ENCODE measurements around the gene RIPK4.

Gene RIPK4

DNA sequence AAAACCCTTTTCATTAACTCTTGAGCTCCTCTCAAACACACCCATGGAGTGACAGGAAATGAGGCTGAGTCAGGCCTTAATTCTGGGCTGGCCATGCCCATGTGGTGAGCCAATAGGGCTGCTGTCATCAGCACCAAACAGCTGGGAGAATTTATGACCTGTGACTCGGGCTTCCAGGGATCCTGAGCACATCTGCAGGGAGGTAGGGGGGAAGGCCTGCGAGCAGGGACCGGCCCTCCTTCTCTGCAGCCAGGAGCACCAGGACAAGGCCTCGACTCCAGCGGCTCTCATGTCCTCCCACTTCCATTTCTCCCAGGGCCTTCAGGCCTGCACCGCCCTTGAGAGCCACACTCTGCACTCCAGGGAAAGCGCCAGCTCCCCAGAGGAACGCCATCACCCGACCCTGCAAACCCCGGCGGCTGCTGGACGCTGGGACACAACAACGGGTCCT, 14.6 kb downstream of the RIPK4 start:
- no peak for DNase-seq

GRCh38 chr21:41751611-41752011, 15.2 kb downstream of the RIPK4 start:
- no peak for DNase-seq

GRCh38 chr21:41750532-41751151, 16.2 kb downstream of the RIPK4 start:
- no peak for DNase-seq

- DNase-seq = no peak
These were observed 16.8 kb downstream of the RIPK4 start for GRCh38 chr21:41750051-41750450.

DNA sequence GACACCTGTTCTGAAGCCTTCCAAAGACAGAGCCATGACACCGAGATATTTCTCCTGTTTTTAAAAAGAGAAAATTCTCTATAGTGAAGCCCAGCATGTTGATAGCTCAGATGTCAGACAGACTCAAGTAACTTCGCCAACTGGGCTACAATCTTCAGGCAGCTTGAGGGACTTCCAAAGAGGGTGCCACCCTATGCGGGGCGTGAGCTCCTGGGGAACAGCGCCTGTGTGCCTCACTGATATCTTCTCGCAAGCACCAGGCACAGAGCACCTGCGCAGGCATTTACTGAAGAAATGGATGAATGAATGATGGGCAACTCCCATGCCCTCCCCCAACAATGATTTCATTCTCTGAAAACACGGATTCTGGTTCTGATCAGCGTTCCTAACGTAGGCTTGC, 17.6 kb downstream of the RIPK4 start:
- DNase-seq = no peak

DNA sequence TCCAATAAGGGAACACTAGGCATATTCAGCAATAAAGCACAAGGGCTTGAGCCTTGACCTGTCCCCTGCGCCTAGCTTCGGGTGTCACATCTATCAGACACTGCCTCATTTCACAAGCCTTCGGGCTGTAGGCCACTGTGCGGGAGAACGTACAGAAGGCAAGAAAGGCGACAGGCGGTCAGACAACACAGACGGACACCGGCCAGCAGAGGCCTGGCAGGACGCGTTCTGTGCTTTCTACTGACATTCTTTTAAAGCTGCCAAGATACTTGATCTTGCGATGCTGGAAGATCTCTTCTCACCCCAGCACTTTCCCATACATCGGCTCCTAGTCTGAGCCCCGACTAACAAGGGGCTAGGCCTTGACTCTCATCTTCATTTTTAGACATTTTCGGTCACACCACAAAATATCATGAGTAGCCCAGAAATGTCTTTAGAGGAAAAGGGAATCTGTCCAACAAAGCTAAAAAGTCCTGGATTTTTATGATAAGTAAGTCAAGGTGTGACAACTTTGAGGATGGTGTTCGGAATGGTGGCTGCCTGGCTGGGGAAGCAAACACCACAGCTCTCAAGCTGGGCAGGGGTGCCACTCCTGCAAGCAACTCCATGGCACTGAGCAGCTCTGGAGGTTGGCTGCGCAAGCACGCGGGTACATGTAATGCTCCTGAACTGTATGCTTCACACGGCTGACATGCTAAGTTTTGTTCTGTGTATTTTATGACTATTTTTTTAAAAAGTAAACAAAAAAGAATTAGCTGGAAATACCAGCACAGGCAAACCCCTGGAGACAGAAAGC, 18.7 kb downstream of the RIPK4 start:
- DNase-seq = no peak

- DNase-seq = no peak
These were observed 20.2 kb downstream of the RIPK4 start for GRCh38 chr21:41746744-41747006.

DNA sequence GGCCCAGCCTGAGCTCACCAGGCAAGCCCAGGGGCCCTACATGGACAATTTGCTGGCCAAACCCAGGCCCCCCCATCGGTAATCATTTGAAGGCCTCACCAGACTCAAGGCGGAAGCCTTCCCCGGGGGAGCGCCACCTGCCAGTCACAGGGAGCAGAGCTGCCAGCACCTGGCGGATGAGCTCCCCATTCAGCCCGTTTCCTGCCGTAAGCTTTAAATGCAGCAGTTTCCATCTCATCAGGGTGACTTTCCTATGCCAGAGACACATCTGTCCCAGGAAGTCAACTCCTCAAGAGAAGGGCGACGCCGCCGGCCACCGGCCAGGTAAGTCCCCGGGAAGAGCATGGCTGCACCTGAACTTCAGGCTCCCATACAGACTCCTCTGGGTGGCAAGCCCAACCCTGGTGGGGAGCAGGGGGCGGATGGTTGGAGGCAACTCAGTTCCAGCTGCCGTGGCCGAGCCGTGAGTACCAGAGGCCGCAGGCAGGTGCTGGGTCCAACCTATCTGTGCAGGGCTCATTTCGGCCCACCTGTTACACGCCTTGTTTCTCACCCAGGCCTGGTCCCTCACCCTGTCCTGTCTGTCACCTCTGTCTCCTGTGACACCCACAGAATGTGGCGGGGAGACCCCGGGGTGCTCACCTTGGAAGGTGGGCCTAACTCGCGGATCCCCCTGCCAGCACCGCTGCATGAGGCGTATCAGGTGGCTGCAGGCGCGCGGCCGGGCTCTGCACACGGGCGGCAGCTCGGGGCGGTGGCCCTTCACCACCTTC, 20.7 kb downstream of the RIPK4 start:
- DNase-seq = no peak

DNA sequence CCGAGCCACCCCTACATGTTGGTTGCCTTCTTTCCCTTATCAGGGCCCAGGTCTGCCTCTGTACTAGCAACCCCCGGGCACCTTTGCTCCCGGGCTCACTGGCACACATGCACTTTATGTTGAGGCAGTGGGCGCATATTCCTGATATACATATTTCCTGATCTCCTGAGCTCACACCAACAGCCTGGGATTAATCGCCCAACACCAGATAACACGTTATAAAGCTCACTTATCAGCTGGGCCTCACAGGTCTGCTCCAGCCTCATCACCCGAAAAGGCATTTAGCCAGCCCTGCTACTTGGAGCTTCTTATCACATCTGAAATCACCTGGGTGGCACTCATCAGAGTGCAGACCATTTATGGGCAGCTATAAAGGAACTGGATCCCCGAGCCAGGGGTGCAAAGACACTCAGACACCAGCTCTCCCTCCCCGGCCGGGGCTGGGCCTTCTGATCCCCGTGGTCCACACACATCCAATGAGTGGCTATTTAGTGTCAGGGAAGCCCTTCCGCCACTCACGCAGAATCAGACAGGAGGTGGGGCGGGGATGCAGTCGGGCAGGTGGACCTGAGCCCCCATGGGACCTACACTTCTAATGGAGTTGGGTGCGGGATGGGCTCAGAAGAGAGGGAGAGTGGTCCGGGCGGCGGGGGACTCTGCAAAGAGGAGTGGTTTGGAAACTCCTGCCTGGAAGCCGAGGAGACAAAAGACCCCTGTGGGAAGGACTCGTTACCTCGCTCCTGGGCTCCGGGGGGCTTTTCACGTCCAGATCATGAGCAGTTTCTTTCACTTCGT, 21.6 kb downstream of the RIPK4 start:
- DNase-seq = no peak

- no peak for DNase-seq
These were observed 22.6 kb downstream of the RIPK4 start for GRCh38 chr21:41744028-41744930.

DNA sequence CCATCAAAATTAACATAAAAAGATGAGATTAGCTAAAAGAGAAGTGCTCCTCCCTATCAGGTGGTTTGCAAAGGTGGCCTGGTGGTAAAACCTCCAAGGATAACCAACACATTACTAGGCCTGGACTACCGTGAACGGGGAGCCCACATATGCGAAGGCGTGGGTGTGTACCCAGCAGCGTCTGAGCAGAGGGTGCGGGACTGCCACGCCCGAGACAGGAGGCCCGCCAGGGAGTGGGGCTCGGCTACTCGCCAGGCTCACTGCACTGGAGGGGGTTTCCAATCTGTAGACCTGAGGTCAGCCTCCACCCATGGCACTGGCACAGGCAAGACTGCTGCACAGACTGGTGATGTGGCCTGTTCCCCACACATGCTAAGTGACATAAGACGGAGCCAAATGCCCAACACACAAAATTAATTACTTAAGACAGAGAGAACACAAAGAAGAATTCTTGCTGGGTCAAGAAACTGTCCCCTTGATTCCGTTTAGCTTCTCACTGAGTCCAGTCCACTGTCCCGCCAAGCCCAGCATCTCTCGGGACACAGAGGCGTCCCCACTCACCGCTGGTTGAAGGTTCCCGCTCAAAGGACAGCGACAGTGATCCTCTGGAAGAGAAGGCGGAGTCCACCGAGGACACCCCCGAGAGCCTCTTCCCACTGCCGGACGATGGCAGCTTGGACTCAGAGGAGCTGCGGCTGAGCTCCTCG, 23.4 kb downstream of the RIPK4 start:
- DNase-seq = no peak

DNA sequence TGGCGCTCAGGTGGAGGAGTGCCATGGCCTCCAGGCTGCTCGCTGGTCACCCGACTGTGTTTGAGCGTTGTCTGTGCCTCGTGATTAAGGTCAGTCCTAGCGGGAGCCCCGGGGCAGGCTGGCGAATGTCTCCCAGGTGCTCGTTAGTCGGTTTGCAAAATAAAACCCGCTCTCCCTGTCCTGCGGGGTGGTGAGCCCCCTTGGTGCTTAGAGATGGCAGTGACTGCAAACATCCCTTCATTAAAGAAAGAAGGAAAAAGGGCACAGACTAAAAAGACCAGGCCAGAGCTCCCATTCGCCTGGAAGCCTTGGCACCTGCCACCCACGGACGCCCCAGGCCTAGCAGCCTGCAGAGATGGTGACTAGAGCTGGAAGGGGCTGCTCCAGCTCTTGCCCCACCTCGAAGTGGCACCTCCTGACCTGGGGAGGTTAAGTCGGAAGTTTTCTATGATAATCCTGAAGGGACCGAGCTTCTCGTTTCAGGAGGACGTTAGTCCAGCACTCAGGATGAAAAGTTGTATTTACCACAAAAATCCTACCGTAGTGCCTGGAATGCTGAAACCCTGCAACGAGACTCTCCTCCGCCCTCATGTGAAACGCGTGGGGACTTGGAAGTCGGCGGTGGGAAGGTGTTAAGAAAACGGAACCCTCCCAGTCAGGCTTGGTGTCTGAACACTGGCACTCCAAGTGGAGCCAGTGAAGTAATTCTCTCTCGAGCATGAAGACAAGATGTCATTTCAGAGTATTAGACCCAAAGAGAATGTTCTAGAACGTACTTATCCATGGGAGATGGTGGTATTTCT, 24.6 kb downstream of the RIPK4 start:
- DNase-seq = no peak

- DNase-seq = no peak
These were observed 25.4 kb downstream of the RIPK4 start for GRCh38 chr21:41741253-41742072.

- no peak for DNase-seq
These were observed 26.1 kb downstream of the RIPK4 start for GRCh38 chr21:41740604-41741252.

GRCh38 chr21:41739936-41740335, 26.9 kb downstream of the RIPK4 start:
- no peak for DNase-seq

DNA sequence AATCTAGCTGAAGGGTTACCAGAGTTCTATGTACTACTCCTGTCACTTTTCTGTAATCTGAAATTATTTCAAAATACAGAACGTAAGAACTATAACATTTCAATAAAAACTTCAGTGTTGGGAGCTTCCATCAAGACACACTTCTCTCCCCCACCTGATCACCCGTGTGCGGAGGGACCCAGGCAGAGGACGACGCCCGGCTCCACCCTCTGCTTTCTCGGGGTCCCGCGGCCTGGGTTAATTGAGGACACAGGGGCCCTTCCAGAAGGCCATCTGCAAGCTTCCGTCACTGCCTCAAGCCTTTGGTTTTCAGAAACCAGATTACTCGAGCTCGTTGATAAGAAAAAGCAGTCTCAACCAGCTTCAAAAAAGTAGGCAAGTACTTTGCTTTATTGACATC, 27.8 kb downstream of the RIPK4 start:
- no peak for DNase-seq

DNA sequence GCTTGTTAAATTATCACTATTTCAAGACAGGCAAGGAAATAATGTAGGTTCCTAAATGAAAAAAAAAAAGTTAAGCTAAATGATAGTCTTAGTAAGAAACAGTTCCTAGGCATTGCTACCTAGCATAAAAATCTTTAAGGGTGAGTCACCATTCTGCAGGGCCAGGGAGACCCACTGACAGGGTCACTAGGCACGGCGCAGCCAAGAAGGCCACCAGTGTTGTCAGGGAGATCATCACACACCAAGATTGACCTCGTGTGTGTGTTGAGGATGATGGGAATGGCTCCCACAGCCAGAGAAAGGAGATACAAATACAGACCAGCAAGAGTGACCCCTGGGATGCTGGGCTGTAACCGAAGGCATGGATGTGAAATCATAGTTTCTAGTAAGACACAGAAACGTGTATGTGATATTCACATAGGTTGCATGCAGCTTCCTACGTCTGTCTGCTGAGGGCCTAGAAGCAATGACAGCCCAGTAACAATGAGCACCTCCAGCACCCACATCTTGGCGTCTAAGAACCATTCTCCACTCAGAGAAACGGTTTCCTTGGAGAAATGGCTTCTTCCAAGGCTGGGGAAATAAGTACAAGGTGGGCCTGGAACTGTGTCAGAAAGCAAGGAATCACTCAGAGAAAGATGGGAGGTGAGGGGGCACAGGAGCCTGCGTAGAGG, 29.1 kb downstream of the RIPK4 start:
- DNase-seq = no peak

DNA sequence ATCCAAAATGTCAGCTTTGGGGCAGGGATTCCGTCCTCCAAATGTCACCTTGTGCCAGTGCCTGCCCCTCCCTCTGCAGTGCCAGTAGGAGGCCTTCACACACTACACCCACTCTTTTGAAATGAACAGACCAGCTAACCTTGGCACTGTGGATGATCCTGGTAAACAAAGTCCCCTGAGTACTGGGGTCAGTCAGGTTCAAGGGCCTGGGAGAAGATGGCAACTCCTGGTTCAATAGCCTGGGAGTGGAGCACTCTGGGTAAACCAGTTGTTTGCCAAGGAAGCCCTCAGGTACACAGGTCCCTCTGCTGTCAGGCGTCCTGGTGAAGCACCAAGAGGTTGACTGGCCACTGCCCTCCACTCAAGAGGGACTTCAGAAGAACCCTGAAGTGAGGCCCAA, 30.4 kb downstream of the RIPK4 start:
- no peak for DNase-seq
